Fibroblast of villous mesenchyme (primary cell): ENCODE data around the gene FGF12. TPM values are rescaled to one million over a fixed set of nuclear protein-coding genes. Genes with fewer than 3 reads are reported as not detected.
"Not testable (repeated sequence)": the region's sequence is repeated elsewhere in the genome, so short reads cannot be mapped to it uniquely, and the experiment has no call there.

Experiments
- DNase-seq: peaks from one replicate; pipeline ENCODE4 v3.0.0-alpha.2; 2010; ENCODE audit warnings: low read depth
- H3K4me3 ChIP-seq: 2 replicates; pipeline ENCODE4 v1.5.1; 2011; ENCODE audit warnings: low read depth, mild to moderate bottlenecking, low read length
- CTCF ChIP-seq: IDR thresholded peaks from 2 replicates; pipeline ENCODE4 v1.5.1; 2012; ENCODE audit warnings: low read depth, mild to moderate bottlenecking, low read length; ENCODE audit not compliant: insufficient read depth
- total RNA-seq: library from RNA; depleted of rRNA; stranded (reverse); fragments of >200 nt; gene quantifications from 2 replicates; pipeline ENCODE4 v1.2.3, GENCODE V29; 2012

Gene FGF12
- total RNA-seq, 1 donor, result under 0.01 TPM

- no peak for DNase-seq
- no peak overlapping the region for H3K4me3 ChIP-seq
- no peak for TF ChIP-seq CTCF
Measured at GRCh38 chr3:192747145-192747544, 19.8 kb upstream of the FGF12 start.

GRCh38 chr3:192745150-192745549, 17.8 kb upstream of the FGF12 start:
- no peak for DNase-seq
- no peak for TF ChIP-seq CTCF
- H3K4me3 ChIP-seq, result no peak overlapping the region

- H3K4me3 ChIP-seq, DNase-seq: not testable (repeated sequence)
Measured at GRCh38 chr3:192744604-192745003, 17.3 kb upstream of the FGF12 start.

- no peak for TF ChIP-seq CTCF
- H3K4me3 ChIP-seq, result no peak overlapping the region
- no peak for DNase-seq
Measured at GRCh38 chr3:192737506-192737905, 10.2 kb upstream of the FGF12 start.

GRCh38 chr3:192731233-192731632, 3.9 kb upstream of the FGF12 start:
- no peak for TF ChIP-seq CTCF
- no peak overlapping the region for H3K4me3 ChIP-seq
- DNase-seq, result no peak

GRCh38 chr3:192726385-192726784, 956 bp downstream of the FGF12 start:
- H3K4me3 ChIP-seq, result no peak overlapping the region
- DNase-seq, result no peak
- no peak for TF ChIP-seq CTCF

- DNase-seq, result no peak
- H3K4me3 ChIP-seq, result no peak overlapping the region
- no peak for TF ChIP-seq CTCF
Measured at GRCh38 chr3:192719964-192720363, 7.4 kb downstream of the FGF12 start.

- DNase-seq, result no peak
- no peak for TF ChIP-seq CTCF
- H3K4me3 ChIP-seq, result no peak overlapping the region
Measured at GRCh38 chr3:192718156-192718555, 9.2 kb downstream of the FGF12 start.
